NCI-H1436 (cell line): ENCODE measurements around the gene NT5DC1.

Source experiments
- DNase-seq: peaks from one replicate; lab custom pipeline; 2025; lab: John Stamatoyannopoulos, UW

NT5DC1 gene

DNA sequence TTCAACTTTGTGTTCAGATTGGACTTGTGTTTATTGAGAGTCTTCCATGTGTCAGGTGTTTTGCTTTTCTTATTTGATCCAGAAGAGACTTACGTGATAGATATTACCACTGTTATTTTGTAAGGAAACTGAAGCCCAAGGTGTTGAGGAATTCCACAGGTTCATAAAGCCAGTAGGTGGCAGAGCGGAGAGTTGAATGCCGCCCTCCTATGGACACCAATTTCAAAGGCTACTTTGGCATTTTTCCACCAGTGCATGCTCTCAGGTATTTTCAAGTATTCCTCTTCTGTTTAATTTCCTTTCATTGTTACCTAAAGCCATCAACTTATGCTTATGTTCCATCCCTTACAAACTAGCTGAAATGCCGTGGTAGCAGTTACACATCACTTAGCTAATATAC is 39.3 kb downstream of the NT5DC1 start:
- DNase-seq: no peak

DNA sequence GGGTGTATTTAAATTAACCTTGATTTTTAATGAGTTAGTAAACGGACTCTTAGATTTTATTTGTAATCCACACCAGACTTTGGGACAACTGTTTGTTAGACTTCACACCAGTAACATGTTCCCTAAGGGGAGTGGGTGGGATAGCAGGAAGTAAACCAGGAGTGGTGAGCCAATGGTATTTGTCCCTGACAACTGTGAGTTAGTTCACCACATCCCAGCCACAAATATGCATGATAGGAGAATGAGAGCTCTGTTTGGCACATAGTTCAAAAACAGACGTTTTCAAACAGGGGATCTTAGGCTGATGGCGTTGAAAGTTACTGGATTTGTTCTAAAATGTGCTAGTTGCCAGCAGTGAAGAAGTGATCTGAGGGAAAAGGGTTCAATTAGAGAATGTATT is 44.0 kb downstream of the NT5DC1 start:
- DNase-seq: no peak

DNA sequence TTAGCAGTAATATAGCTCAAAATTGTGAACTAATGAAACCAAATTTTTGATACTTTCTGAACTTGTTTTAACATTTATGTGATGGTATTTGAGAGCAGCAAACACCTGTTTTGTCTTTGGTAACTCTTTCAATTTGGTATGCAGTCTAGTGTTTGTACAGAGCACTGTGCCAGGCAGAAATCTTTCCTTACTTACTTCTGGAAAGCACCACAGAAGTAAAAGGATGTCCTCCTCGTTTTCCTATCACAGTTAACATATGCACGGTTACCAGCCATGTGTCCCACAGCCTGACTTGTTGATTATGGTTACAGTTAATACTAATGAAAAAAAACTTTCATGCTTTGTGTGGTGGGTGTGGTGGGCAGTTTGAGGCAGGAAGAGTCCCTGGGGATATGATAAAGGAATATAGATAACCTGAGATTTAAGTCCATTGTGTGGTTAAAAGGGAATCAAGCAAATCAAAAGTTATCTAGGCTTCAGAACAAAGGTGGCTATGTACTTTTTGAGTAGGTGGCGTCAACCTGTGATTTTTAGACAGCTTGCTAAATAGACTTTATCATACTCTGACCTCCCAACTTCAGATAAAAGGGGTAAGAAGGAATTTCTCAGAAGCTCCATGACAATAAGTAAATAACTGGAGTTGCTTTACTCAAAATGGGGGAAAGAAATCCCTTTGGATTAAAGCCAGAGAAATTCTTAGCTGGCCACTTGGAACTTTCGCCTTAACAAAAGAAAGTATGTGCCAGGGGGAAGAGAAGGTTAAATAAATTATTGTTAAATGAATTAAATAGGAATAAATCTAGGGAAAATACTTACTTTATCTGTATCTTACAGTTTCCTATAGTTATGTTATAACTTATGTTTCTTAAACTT is 45.4 kb downstream of the NT5DC1 start:
- no peak for DNase-seq

DNA sequence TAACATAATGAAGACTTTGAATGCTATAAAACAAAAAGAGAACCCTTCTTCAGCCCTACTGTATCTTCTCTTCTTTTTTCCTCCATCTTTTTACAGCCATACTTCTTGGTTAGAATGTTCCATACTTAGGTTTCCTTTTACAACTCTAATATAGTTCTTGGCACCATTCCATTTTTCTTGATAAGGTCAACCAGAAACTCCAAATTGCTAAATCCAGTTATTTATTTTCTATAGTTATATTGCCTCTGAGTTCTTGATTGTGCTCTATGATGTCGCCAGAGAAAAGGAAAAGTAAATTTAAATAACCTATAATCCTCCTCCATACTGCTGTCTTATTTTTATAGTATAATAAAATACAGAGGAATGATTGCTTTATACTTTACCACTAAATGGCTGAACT is 52.0 kb downstream of the NT5DC1 start:
- no peak for DNase-seq

GRCh38 chr6:116154887-116155286 is 54.2 kb downstream of the NT5DC1 start:
- DNase-seq: no peak

DNA sequence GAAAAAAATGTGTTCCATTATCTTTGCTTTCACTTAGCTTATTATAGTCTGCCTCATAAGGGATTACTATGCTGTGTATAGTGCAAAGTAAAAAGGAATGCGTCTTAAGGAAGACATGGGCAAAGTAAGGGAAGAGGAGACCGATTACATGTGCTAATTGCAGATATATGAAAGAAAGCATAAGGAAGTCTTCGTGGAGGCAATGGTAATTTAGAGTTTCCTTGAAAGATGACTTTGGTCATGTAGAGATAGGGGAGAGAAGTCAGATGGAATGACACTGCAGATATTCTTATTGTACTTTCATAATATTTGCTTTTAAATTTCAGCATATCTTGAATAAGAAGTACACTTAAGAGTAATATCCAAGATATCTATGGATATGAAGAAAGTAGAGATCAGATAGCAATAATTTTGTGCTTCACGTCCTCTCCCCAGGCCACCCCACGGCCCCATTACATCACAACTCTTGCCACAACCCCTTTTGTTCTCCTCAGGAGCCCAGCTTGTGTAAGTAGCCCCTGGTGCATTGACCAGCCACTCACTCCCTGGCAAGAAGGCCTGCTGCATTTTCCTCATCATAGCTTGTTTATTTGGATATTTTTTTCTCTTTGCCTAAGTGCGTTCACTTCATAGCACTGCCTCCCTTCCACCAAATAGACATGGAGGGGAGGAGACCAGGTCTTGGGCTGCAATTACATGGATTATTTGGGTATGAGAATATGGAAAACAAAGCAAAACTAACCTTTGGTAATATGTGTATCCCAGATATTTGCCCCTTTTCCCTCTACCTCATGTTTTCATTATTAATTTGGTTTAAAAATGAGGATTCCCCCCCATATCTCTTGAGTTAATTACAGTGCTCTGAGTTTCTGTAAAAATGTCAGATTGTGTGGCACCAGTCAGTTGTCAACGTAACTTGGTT is 56.0 kb downstream of the NT5DC1 start:
- DNase-seq: no peak

DNA sequence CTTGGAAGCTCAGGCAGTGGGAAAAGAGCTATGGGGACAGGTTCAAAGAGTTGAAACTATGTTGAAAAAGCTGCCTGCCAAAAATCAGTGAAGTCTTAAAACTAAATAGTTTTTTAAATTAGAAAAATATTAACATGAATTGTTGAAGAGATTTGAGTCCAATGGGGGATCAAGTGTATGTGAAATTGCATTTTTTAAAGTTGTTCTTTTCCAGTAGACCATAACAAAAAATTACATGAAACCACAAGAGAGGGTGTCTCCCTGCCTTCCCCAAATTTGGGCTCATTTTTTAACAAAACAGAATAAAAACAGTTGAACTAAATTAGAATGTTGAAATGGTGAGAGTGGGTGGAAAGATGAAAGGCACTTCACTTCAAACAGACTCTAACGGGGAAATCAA is 56.7 kb downstream of the NT5DC1 start:
- no peak for DNase-seq

DNA sequence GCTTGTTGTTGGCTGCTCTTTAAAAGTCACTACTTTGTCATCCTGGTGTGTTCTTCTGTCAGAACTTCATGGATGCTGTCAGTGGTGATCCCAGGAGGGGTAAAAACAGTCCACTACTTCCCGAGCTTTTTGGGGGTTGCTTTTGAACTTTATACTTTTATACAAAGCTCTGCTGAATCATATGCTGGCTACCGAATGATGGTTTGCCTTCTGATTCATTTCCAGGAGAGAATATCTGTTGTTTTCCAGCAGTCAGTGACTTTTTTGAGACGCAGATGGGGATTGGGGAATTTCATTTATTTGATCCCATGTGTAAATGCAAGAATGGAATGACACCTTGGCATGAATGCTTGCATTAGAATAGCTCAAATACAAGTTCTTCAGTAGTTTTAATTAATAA is 58.0 kb downstream of the NT5DC1 start:
- DNase-seq: no peak

DNA sequence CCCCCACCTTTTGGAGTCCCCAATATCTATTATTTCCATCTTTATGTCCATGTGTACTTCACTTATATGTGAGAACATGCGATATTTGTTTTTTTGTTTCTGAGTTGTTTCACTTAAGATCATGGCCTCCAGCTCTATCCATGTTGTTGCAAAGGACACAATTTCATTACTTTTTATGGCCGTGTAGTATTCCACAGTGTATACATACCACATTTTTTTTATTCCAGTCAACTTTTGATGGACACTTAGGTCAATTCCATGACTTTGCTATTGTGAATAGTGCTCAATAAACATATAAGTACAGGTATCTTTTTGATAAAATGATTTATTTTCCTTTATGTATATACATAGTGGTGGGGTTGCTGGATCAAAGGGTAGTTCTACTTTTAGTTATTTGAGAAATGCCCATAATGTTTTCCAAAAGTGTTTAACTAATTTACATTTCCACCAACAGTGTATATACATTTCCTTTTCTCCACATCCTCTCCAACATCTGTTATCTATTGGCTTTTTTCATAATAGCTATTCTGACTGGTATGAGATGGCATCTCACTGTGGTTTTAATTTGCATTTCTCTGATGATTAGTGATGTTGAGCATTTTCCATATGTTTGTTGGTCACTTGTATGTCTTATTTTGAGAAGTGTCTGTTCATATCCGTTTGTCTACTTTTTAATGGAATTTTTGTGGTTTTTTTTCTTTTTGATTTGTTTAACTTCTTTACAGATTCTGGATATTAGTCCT is 59.3 kb downstream of the NT5DC1 start:
- DNase-seq: no peak

DNA sequence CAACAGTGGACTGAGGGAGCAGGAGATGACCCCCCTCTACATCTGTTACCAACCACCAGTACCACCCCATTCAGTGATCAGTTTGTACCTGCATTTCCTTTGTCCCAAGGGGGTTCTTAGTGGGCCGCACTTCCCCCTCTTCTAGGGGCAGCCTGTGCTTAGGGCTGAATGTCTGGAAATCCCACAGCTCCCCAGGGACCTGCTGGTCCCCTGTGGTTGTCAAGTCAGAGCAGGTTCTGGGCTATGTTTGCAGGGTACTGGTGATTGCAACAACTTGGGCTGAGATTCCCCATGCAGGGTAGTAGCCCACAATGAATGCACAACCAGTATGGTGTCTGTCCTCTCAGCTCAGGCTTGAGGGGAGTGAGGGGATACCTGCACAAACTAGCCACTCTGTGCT is 64.9 kb downstream of the NT5DC1 start:
- no peak for DNase-seq

- DNase-seq: no peak
Observed at GRCh38 chr6:116166369-116166768, 65.7 kb downstream of the NT5DC1 start.

DNA sequence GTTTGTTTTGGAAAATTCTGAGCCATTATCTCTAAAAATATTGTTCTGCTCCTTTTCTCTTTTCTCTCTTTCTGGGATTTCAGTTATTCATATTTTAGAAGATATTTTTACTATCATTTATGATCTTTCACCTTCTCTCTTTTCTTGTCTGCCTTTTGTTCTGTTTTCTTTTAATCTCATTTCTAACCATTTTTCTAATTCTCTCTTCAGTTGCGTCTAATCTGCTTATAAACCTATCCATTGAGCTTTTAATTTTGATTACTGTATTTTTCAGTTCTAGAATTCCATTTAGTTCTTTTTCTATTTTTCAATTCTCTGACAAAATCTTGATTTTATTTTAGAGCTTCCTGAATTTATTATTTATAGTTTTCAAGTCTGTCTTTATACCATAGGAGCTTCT is 67.5 kb downstream of the NT5DC1 start:
- DNase-seq: no peak

- no peak for DNase-seq
Observed at GRCh38 chr6:116169880-116170279, 69.2 kb downstream of the NT5DC1 start.

GRCh38 chr6:116170358-116171057 is 69.9 kb downstream of the NT5DC1 start:
- no peak for DNase-seq

DNA sequence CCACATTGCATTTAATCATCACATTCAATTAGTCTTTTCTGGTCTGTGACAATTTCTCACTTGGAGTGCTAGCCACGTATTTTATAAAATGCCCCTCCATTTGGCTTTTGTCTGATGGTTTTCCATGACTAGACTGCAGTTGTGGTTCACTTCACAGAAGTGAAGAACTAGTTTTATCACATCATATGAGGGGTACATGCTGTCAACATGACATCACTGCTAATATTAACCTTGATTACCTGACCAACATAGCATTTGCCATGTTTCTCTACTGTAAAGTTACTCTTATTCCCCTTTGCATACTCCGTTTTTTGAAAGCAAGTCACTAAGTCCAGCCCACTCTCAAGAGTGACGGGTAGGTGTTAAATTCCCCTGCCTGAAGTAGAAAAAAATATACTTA is 73.3 kb downstream of the NT5DC1 start:
- no peak for DNase-seq

DNA sequence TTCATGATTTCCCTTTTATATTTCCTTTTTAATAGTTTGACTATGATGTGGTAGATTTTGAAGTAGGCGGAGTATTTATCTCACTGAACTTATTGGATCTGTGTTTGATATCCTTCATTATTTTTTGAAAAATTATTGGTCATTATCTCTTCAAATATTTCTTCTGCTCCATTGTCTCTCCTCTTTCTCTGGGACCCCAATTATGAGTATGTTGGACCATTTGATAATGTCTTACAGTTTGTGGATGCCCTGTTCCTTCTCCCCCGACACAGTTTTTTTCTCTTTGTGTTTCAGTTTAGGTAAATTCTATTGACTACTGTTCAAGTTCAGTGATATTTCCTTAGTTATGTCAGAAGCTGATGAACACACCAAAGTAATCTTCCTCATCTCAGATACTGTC is 74.7 kb downstream of the NT5DC1 start:
- DNase-seq: no peak

DNA sequence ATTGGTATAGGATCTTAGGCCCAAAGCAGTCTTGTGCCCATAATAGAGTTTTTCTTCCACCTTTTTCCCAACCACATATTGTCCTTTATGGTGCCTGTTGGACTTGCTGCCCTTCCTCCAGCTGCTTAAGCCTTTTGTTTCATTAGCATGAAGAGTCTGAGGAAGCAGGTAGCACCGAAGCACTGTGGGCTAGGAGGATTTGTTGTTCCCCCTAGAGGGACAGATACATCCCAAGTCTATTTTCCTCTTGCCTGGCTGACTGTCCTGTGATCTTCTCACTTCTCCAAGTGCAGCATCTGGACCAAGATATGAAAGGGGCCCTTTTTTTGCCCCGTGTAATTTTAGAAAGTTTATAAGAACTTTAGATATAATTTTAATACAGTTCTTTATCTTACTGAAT is 75.9 kb downstream of the NT5DC1 start:
- DNase-seq: no peak

DNA sequence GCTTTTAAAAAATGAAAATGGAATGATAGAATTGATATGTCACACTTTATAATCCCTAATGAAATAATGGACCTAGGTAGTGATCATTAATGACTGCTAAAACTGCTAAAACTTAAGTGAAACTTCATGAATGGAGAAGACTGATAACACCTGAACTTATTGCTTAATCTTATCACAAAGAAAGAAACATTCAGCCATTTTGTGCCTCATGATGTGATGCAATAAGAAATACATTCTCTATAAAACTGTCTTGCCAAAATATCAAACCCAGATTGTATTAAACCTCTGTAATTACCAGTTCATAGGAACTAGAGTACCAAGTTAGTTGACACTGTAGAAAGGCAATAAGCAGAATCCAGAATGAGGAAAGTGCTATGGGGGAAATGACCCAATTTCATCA is 79.7 kb downstream of the NT5DC1 start:
- DNase-seq: no peak

DNA sequence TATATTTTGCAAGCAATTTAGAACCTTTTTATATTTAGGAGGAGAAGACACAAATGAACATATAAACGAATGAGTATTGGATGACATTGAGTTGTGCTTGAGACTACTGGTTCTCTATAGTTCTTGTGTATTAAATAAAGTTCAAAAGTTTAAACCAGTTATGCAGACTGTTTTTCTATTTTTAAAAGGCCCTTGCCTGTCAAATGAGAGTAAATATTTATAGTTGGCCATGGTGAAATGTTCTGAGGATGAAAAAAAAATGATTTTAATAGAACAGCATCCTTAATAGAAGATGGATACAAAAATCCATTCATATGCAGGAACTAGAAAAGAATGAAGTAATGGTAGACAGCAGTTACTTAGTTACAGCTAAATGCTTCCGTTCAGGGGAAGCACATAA is 88.8 kb downstream of the NT5DC1 start:
- DNase-seq: no peak

DNA sequence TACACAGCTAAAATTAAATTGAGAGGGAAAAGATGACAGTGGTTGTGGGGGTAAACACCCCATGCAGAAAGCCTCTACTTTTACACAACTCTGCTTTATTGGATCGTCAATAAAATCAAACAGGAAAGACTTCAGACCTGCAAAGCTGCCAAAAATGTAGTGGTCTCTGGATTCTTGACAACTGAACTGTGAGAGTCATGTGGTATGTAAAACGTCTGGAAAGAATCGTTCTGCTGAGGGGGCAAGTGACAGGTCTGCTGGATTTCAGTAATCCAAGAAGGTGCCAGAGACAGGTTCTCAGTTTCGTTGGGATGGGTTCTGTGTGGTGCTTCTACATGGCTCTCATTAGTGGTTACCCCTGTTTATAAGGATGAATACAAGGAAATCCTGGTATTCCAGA is 89.9 kb downstream of the NT5DC1 start:
- DNase-seq: no peak

DNA sequence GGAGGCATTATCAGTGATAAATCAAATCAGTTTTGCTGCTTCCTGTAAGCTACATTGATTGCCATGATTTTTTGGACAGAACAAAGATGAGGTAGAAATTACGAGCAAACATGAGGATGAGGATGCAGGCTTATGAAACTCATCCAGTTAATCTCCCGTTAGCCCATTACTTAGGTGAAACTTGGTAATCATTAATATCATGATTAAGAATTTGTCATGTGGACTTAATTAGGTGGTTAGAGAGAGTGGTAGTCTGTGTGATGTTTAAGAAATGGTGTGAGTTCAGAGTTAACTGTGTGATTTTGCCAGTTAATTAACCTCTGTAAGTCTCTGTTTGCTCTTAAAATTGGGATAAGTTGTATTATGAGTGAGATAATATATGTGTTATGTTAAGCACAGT is 91.2 kb downstream of the NT5DC1 start:
- no peak for DNase-seq

DNA sequence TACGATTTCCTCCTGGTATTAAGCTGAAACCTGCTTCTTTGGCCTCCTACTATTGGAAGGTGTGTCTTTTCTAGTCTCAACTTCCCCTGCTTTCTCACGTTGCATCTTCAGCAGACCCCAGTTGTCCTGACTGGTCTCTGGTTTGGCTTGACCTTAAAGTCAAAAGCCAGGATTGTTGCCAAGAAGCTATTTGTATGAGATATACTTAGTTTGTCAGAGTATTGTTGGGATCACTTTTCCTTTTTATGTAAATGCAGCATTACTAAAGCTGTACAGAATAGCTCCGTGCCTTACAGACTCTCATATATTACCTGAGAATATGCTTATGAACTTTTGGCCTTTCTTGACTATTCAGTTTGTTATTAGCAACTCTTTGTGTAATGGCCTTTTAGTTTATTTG is 92.1 kb downstream of the NT5DC1 start:
- DNase-seq: no peak
